OCI-LY7 (cell line): ENCODE results near the gene COL6A3. TPM values are rescaled to one million over a fixed set of nuclear protein-coding genes. Genes with fewer than 3 reads are reported as not detected.

Source experiments
- BruUV-seq: library from RNA; stranded (reverse); fragments of 400-500 nt; replicated peaks from 2 replicates; lab custom pipeline; 2021; lab: Mats Ljungman, UMichigan
- CTCF ChIA-PET: fragments of 300-600 bp; sonication (Branson Sonifier 250); formaldehyde crosslinking; loops from one replicate; lab custom pipeline; 2022; ENCODE audit warnings: antibody characterized with exemption; ENCODE audit not compliant: unreplicated experiment; lab: Charles Lee
- POLR2A ChIA-PET: fragments of 300-600 bp; sonication (Branson Sonifier 250); formaldehyde crosslinking; loops from one replicate; lab custom pipeline; 2022; ENCODE audit warnings: antibody characterized with exemption; lab: Charles Lee
- DNase-seq: peaks from one replicate; pipeline ENCODE4 v3.0.0-alpha.2; 2015; ENCODE audit warnings: low spot score
- H2AFZ ChIP-seq: fragments of 200-600 bp; sonication (generic), shearing (Covaris generic); 2 replicates; pipeline ENCODE4 v1.6.1; 2014; ENCODE audit warnings: mild to moderate bottlenecking, antibody characterized with exemption, low read length, moderate library complexity
- H3K27ac ChIP-seq: fragments of 200-600 bp; sonication (generic); 2 replicates; pipeline ENCODE4 v1.5.1; 2014; ENCODE audit warnings: mixed run types, low read depth, mild to moderate bottlenecking, moderate library complexity, low read length, inconsistent platforms; ENCODE audit not compliant: poor library complexity, severe bottlenecking
- H3K36me3 ChIP-seq: fragments of 200-600 bp; sonication (generic); 2 replicates; pipeline ENCODE4 v1.6.1; 2014; ENCODE audit warnings: mild to moderate bottlenecking, antibody characterized with exemption, low read length, moderate library complexity, mixed read lengths; ENCODE audit not compliant: insufficient read depth
- H3K4me1 ChIP-seq: fragments of 200-600 bp; sonication (generic); 2 replicates; pipeline ENCODE4 v1.5.1; 2014; ENCODE audit warnings: mild to moderate bottlenecking, low read length; ENCODE audit not compliant: insufficient read depth, poor library complexity, severe bottlenecking
- H3K4me2 ChIP-seq: fragments of 200-600 bp; sonication (generic); 2 replicates; pipeline ENCODE4 v1.6.1; 2014; ENCODE audit warnings: mild to moderate bottlenecking, low read length
- H3K4me3 ChIP-seq: fragments of 200-600 bp; sonication (generic); 2 replicates; pipeline ENCODE4 v1.5.1; 2014; ENCODE audit warnings: mild to moderate bottlenecking, low read depth, low read length; ENCODE audit not compliant: poor library complexity, severe bottlenecking
- H3K79me2 ChIP-seq: fragments of 200-600 bp; sonication (generic); 2 replicates; pipeline ENCODE4 v1.6.1; 2016; ENCODE audit warnings: low read depth, mild to moderate bottlenecking, low read length, moderate library complexity, mixed read lengths; ENCODE audit not compliant: insufficient read depth
- H3K9me2 ChIP-seq: fragments of 200-600 bp; sonication (generic); 2 replicates; pipeline ENCODE4 v1.6.1; 2016; ENCODE audit warnings: mild to moderate bottlenecking, low read length, mixed read lengths; ENCODE audit not compliant: insufficient read depth
- H3K9me3 ChIP-seq: fragments of 200-600 bp; sonication (generic); 2 replicates; pipeline ENCODE4 v1.6.1; 2014; ENCODE audit warnings: mild to moderate bottlenecking, mixed run types, low read length, mixed read lengths
- H4K20me1 ChIP-seq: fragments of 200-600 bp; sonication (generic); 2 replicates; pipeline ENCODE4 v1.6.1; 2014; ENCODE audit warnings: mild to moderate bottlenecking, antibody characterized with exemption, low read length, moderate library complexity, mixed read lengths; ENCODE audit not compliant: insufficient read depth
- EZH2phosphoT487 ChIP-seq: fragments of 200-600 bp; sonication (generic); IDR thresholded peaks from 2 replicates; pipeline ENCODE4 v1.6.1; 2018; ENCODE audit warnings: low read depth, borderline replicate concordance, mild to moderate bottlenecking, mixed run types, antibody characterized with exemption, low read length, moderate library complexity, mixed read lengths
- intact Hi-C: fragments of 100-400 bp; cut with micrococcal nuclease; formaldehyde crosslinking; loops from one replicate; pipeline ENCODE4 v1.10.0; 2022; ENCODE audit not compliant: unreplicated experiment
- total RNA-seq, 2 experiments: library from RNA; depleted of rRNA in 1 of 2; stranded (reverse); fragments of >200 nt in 1 of 2; shearing (Covaris generic) in 1 of 2; gene quantifications; 2 replicates each; pipeline ENCODE4 v1.2.3, GENCODE V29; 2014 to 2022
- TF ChIP-seq, protein P1 (sequence below): fragments of 200-600 bp; sonication (generic); conservative IDR thresholded peaks from 2 replicates; pipeline ENCODE4 v1.5.1; 2014; ENCODE audit warnings: mild to moderate bottlenecking, antibody characterized with exemption, low read length, moderate library complexity, mixed read lengths

COL6A3 gene
- total RNA-seq, 2 experiments from 2014 or later, result not detected

DNA sequence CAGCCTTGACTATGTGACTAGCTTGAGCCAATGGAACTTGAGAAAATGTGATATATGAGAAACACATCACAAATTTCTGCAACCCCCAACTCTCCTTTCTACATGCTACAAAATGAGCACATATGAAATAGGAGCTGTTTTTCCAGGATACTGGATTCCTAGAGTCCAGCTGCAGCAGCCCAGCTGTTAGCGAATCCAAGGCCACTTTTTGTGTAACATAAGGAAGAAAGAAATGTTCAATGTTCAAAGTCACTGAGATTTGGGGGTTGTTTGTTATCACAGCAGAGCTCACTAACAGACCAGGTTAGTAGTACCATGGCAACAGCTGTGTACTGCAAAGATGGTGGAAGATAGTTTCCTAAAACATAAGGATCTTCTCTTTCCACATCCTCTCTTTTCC is 12.6 kb upstream of the COL6A3 start:
- H3K9me2 ChIP-seq, result no peaks in the 10 kb centered on the region
- no peak for TF ChIP-seq EZH2phosphoT487
- TF ChIP-seq, protein P1, sequence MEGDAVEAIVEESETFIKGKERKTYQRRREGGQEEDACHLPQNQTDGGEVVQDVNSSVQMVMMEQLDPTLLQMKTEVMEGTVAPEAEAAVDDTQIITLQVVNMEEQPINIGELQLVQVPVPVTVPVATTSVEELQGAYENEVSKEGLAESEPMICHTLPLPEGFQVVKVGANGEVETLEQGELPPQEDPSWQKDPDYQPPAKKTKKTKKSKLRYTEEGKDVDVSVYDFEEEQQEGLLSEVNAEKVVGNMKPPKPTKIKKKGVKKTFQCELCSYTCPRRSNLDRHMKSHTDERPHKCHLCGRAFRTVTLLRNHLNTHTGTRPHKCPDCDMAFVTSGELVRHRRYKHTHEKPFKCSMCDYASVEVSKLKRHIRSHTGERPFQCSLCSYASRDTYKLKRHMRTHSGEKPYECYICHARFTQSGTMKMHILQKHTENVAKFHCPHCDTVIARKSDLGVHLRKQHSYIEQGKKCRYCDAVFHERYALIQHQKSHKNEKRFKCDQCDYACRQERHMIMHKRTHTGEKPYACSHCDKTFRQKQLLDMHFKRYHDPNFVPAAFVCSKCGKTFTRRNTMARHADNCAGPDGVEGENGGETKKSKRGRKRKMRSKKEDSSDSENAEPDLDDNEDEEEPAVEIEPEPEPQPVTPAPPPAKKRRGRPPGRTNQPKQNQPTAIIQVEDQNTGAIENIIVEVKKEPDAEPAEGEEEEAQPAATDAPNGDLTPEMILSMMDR, result no peak
- POLR2A ChIA-PET, result no interaction called here
- no TSS peak for BruUV-seq
- no peaks in the 10 kb centered on the region for H3K9me3 ChIP-seq
- CTCF ChIA-PET, result no interaction called here
- H3K27ac ChIP-seq, result no peak overlapping the region
- no peaks in the 10 kb centered on the region for H3K36me3 ChIP-seq
- no peaks in the 10 kb centered on the region for H3K79me2 ChIP-seq
- no peak overlapping the region for H3K4me2 ChIP-seq
- no peak overlapping the region for H3K4me3 ChIP-seq
- intact Hi-C loops, result no loop called here
- no peak for DNase-seq
- H3K4me1 ChIP-seq, result no peaks in the 10 kb centered on the region
- H2AFZ ChIP-seq, result no peak overlapping the region
- no peaks in the 10 kb centered on the region for H4K20me1 ChIP-seq

DNA sequence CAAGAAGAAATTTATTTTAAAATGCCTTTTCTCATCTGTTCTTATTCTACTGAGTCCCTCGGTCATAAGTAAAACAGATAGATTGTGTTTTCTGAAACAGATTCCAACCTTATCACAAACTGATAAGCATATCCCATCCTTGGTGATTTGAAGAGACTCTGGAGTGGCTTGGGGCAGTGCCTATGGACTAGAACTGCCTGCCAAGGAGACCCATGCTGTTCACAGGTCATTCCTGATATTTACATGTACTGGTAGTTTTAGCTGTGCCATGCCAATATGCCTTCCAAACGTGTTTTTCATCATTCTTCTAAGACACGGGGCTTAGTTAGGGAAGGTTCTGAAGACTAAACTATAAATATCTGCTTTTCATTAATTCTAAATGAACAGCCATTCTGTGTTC is 11.4 kb upstream of the COL6A3 start:
- H3K4me2 ChIP-seq, result no peak overlapping the region
- no peak overlapping the region for H2AFZ ChIP-seq
- H3K36me3 ChIP-seq, result no peaks in the 10 kb centered on the region
- no peaks in the 10 kb centered on the region for H3K4me1 ChIP-seq
- POLR2A ChIA-PET, result no interaction called here
- H3K9me2 ChIP-seq, result no peaks in the 10 kb centered on the region
- TF ChIP-seq, protein P1, result no peak
- no peak for TF ChIP-seq EZH2phosphoT487
- CTCF ChIA-PET, result no interaction called here
- H3K79me2 ChIP-seq, result no peaks in the 10 kb centered on the region
- H3K4me3 ChIP-seq, result no peak overlapping the region
- no peak for DNase-seq
- H3K27ac ChIP-seq, result no peak overlapping the region
- no peaks in the 10 kb centered on the region for H3K9me3 ChIP-seq
- no peaks in the 10 kb centered on the region for H4K20me1 ChIP-seq
- no TSS peak for BruUV-seq
- intact Hi-C loops, result no loop called here

DNA sequence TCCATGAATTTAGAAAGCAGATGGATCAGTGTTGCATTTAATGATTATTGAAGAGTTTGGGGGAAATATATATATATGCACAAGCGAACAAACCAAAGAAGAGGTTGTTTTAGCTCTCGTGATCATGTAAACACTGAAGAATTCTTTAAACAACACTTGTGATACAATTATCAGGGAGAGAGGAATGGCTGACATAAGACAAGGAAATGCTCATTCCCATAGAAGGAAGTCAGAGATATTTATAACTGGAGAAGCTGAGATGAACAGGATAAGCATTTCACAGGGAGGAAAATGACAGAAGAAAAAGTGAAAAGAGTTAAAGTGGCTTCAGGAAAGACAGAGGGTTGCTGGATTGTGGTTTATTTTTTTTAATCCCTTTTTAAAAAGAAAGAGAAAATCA is 10.6 kb upstream of the COL6A3 start:
- TF ChIP-seq, protein P1, result no peak
- no peak for TF ChIP-seq EZH2phosphoT487
- no peaks in the 10 kb centered on the region for H3K79me2 ChIP-seq
- no peaks in the 10 kb centered on the region for H3K9me2 ChIP-seq
- no peak overlapping the region for H3K4me3 ChIP-seq
- ChIA-PET POLR2A (interaction anchor here (0.8 kb wide), 1 partner anchor 14 kb away, joined by 3 read pairs; no protein-coding TSS in a partner anchor), CTCF (no interaction called here)
- no TSS peak for BruUV-seq
- no peak overlapping the region for H2AFZ ChIP-seq
- intact Hi-C loops, result no loop called here
- no peaks in the 10 kb centered on the region for H3K4me1 ChIP-seq
- H3K9me3 ChIP-seq, result no peaks in the 10 kb centered on the region
- H3K27ac ChIP-seq, result no peak overlapping the region
- no peak for DNase-seq
- no peaks in the 10 kb centered on the region for H3K36me3 ChIP-seq
- H3K4me2 ChIP-seq, result no peak overlapping the region
- H4K20me1 ChIP-seq, result no peaks in the 10 kb centered on the region
